GM12801 (cell line): Measurements from ENCODE around the gene ZNRF2.

Experiments
- CTCF ChIP-seq: IDR thresholded peaks from one replicate; pipeline ENCODE4 v1.5.1; 2011; ENCODE audit warnings: control low read depth; ENCODE audit not compliant: insufficient read length; ENCODE audit errors: extremely low read depth

Gene ZNRF2

GRCh38 chr7:30323006-30323355 is 38.6 kb downstream of the ZNRF2 start:
- no peak for TF ChIP-seq CTCF

GRCh38 chr7:30327813-30328212 is 43.4 kb downstream of the ZNRF2 start:
- no peak for TF ChIP-seq CTCF

- TF ChIP-seq CTCF, result no peak
Observed at GRCh38 chr7:30328381-30328780, 44.0 kb downstream of the ZNRF2 start.

- no peak for TF ChIP-seq CTCF
Observed at GRCh38 chr7:30329716-30330115, 45.3 kb downstream of the ZNRF2 start.

GRCh38 chr7:30330134-30331111 is 46.0 kb downstream of the ZNRF2 start:
- TF ChIP-seq CTCF, result no peak

GRCh38 chr7:30331338-30331737 is 46.9 kb downstream of the ZNRF2 start:
- TF ChIP-seq CTCF, result no peak

- no peak for TF ChIP-seq CTCF
Observed at GRCh38 chr7:30332549-30332948, 48.2 kb downstream of the ZNRF2 start.
